KMS-11 (cell line): Measurements from ENCODE around the gene PCNX1.
A peak's percentile ranks its signal among the peaks of the same experiment; 100 is the strongest.

Experiments
- H2AFZ ChIP-seq: fragments of 200-600 bp; sonication (generic); 2 replicates; pipeline ENCODE4 v1.6.1; 2016; ENCODE audit warnings: antibody characterized with exemption, mixed run types, low read depth
- H3K27ac ChIP-seq: fragments of 200-600 bp; sonication (generic); 2 replicates; pipeline ENCODE4 v1.6.1; 2016; ENCODE audit warnings: mild to moderate bottlenecking, mixed run types
- H3K27me3 ChIP-seq: fragments of 200-600 bp; sonication (generic); 2 replicates; pipeline ENCODE4 v1.6.1; 2017; ENCODE audit warnings: mild to moderate bottlenecking, low read depth, mixed run types, moderate library complexity; ENCODE audit not compliant: insufficient read depth
- H3K36me3 ChIP-seq: fragments of 200-600 bp; sonication (generic); 2 replicates; pipeline ENCODE4 v1.6.1; 2017; ENCODE audit warnings: mild to moderate bottlenecking, mixed run types; ENCODE audit not compliant: insufficient read depth
- H3K4me1 ChIP-seq: fragments of 200-600 bp; sonication (generic); 2 replicates; pipeline ENCODE4 v1.6.1; 2016; ENCODE audit warnings: mild to moderate bottlenecking, low read depth, mixed run types; ENCODE audit not compliant: poor library complexity, severe bottlenecking
- H3K4me2 ChIP-seq: fragments of 200-600 bp; sonication (generic); 2 replicates; pipeline ENCODE4 v1.7.0; 2016; ENCODE audit warnings: mild to moderate bottlenecking, mixed run types
- H3K4me3 ChIP-seq: fragments of 200-600 bp; sonication (generic); IDR thresholded peaks from 2 replicates; pipeline ENCODE4 v1.6.1; 2017; ENCODE audit warnings: low read depth, low read length, mixed read lengths; ENCODE audit not compliant: insufficient read depth
- H3K79me2 ChIP-seq: fragments of 200-600 bp; sonication (generic); 2 replicates; pipeline ENCODE4 v1.6.1; 2016; ENCODE audit warnings: low read depth, mixed run types; ENCODE audit not compliant: insufficient read depth
- H3K9ac ChIP-seq: fragments of 200-600 bp; sonication (generic); 2 replicates; pipeline ENCODE4 v1.6.1; 2016; ENCODE audit warnings: mild to moderate bottlenecking, mixed run types
- H4K20me1 ChIP-seq: fragments of 200-600 bp; sonication (generic); 2 replicates; pipeline ENCODE4 v1.6.1; 2016; ENCODE audit warnings: mild to moderate bottlenecking, mixed run types; ENCODE audit not compliant: insufficient read depth
- CTCF ChIP-seq: fragments of 200-600 bp; sonication (generic); conservative IDR thresholded peaks from 2 replicates; pipeline ENCODE4 v1.6.1; 2017; ENCODE audit warnings: low read depth, mild to moderate bottlenecking, antibody characterized with exemption, low read length, moderate library complexity, mixed read lengths

The PCNX1 gene

GRCh38 chr14:70947739-70948138 lies 40.5 kb downstream of the PCNX1 start:
- TF ChIP-seq CTCF, result no peak
- H3K4me1 ChIP-seq, result no peaks in the 10 kb centered on the region
- H3K4me3 ChIP-seq, result no peak overlapping the region
- H3K79me2 ChIP-seq, result no peaks in the 10 kb centered on the region
- no peak overlapping the region for H3K27ac ChIP-seq
- H2AFZ ChIP-seq, result no peak overlapping the region
- no peaks in the 10 kb centered on the region for H3K36me3 ChIP-seq
- H3K27me3 ChIP-seq, result no peaks in the 10 kb centered on the region
- no peaks in the 10 kb centered on the region for H4K20me1 ChIP-seq
- H3K9ac ChIP-seq, result no peak overlapping the region
- H3K4me2 ChIP-seq, result no peak overlapping the region

- Histone ChIP-seq H2AFZ (no peak overlapping the region), H3K4me3 (no peak overlapping the region), H3K79me2 (no peaks in the 10 kb centered on the region), H3K36me3 (no peaks in the 10 kb centered on the region), H3K4me1 (peaks cover 24% of the 10 kb centered on the region), H3K27ac (no peak overlapping the region), H3K4me2 (no peak overlapping the region), H4K20me1 (no peaks in the 10 kb centered on the region), H3K27me3 (no peaks in the 10 kb centered on the region), H3K9ac (no peak overlapping the region)
- TF ChIP-seq CTCF, result no peak
Observed at GRCh38 chr14:70952485-70952884, 45.2 kb downstream of the PCNX1 start.

- TF ChIP-seq CTCF, result no peak
- Histone ChIP-seq H3K4me1 (peaks cover 24% of the 10 kb centered on the region), H3K4me2 (no peak overlapping the region), H3K4me3 (no peak overlapping the region), H4K20me1 (no peaks in the 10 kb centered on the region), H3K27ac (no peak overlapping the region), H3K36me3 (no peaks in the 10 kb centered on the region), H2AFZ (no peak overlapping the region), H3K9ac (no peak overlapping the region), H3K27me3 (no peaks in the 10 kb centered on the region), H3K79me2 (no peaks in the 10 kb centered on the region)
Observed at GRCh38 chr14:70954068-70954467, 46.8 kb downstream of the PCNX1 start.

GRCh38 chr14:70955543-70956480 lies 48.6 kb downstream of the PCNX1 start:
- Histone ChIP-seq H2AFZ (no peak overlapping the region), H3K4me3 (no peak overlapping the region), H3K27me3 (no peaks in the 10 kb centered on the region), H3K79me2 (no peaks in the 10 kb centered on the region), H3K4me1 (peaks cover 24% of the 10 kb centered on the region), H3K9ac (no peak overlapping the region), H3K4me2 (peak overlapping the region; percentile 49), H3K36me3 (no peaks in the 10 kb centered on the region), H3K27ac (no peak overlapping the region; the same call in 1 of the 2 replicates), H4K20me1 (no peaks in the 10 kb centered on the region)
- TF ChIP-seq CTCF, result peak; percentile 40
